Cardiac muscle cell (in vitro differentiated cells and primary cell): ENCODE data around the gene NOS1. TPM values are rescaled to one million over a fixed set of nuclear protein-coding genes. Genes with fewer than 3 reads are reported as not detected.

Experiments used
- DNase-seq, 2 donors: peaks; one replicate each; pipeline versions ENCODE4 v3.0.0 to v3.0.0-alpha.2; 2010 to 2017; ENCODE audit warnings: low read depth in 1 of 2, low spot score in 1 of 2
- H3K27ac ChIP-seq: fragments of 200-600 bp; sonication (generic); 2 replicates; pipeline ENCODE4 v1.5.1; 2016
- H3K27me3 ChIP-seq: fragments of 200-600 bp; sonication (generic); 2 replicates; pipeline ENCODE4 v1.6.0; 2016; ENCODE audit warnings: control low read depth
- H3K36me3 ChIP-seq: fragments of 200-600 bp; sonication (generic); 2 replicates; pipeline ENCODE4 v1.5.1; 2016; ENCODE audit warnings: control low read depth
- H3K4me1 ChIP-seq: fragments of 200-600 bp; sonication (generic); 2 replicates; pipeline ENCODE4 v1.8.1; 2017; ENCODE audit warnings: low read depth, mild to moderate bottlenecking, mixed run types
- H3K4me3 ChIP-seq: fragments of 200-600 bp; sonication (generic); 2 replicates; pipeline ENCODE4 v1.5.1; 2016; ENCODE audit warnings: mild to moderate bottlenecking
- H3K9me3 ChIP-seq: fragments of 200-600 bp; sonication (generic); 2 replicates; pipeline ENCODE4 v1.5.1; 2017; ENCODE audit warnings: low read depth, mild to moderate bottlenecking, control low read depth
- CTCF ChIP-seq: IDR thresholded peaks from 2 replicates; pipeline ENCODE4 v1.5.1; 2012; ENCODE audit warnings: low read depth, mild to moderate bottlenecking, low read length
- polyA plus RNA-seq: library from polyadenylated mRNA; unstranded; fragments of >200 nt; fragmentation: Nextera tagmentation; extraction: Ambion mirVana; gene quantifications from 2 replicates; pipeline ENCODE4 v1.2.1, GENCODE V29; 2016
- total RNA-seq: library from RNA; depleted of rRNA; stranded (reverse); fragments of >200 nt; gene quantifications from 2 replicates; pipeline ENCODE4 v1.2.3, GENCODE V29; 2016

The NOS1 gene
- total and polyA plus RNA-seq, 2 experiments from 2014 or later: not detected

GRCh38 chr12:117284140-117284539 lies 77.3 kb downstream of the NOS1 start:
- no peaks in the 10 kb centered on the region for H3K4me1 ChIP-seq
- H3K27me3 ChIP-seq: no peaks in the 10 kb centered on the region
- no peaks in the 10 kb centered on the region for H3K9me3 ChIP-seq
- H3K4me3 ChIP-seq: no peak overlapping the region
- no peak for DNase-seq
- no peak for TF ChIP-seq CTCF
- H3K36me3 ChIP-seq: no peaks in the 10 kb centered on the region
- H3K27ac ChIP-seq: no peak overlapping the region

GRCh38 chr12:117282490-117282889 lies 78.9 kb downstream of the NOS1 start:
- Histone ChIP-seq H3K9me3 (no peaks in the 10 kb centered on the region), H3K27me3 (no peaks in the 10 kb centered on the region), H3K4me3 (no peak overlapping the region), H3K27ac (no peak overlapping the region), H3K4me1 (no peaks in the 10 kb centered on the region), H3K36me3 (no peaks in the 10 kb centered on the region)
- DNase-seq: no peak
- TF ChIP-seq CTCF: no peak

- Histone ChIP-seq H3K9me3 (no peaks in the 10 kb centered on the region), H3K27me3 (no peaks in the 10 kb centered on the region), H3K4me3 (no peak overlapping the region), H3K4me1 (no peaks in the 10 kb centered on the region), H3K36me3 (no peaks in the 10 kb centered on the region), H3K27ac (no peak overlapping the region)
- DNase-seq: no peak
- TF ChIP-seq CTCF: no peak
Measured at GRCh38 chr12:117280019-117280680, 81.3 kb downstream of the NOS1 start.

- Histone ChIP-seq H3K4me1 (no peaks in the 10 kb centered on the region), H3K9me3 (no peaks in the 10 kb centered on the region), H3K36me3 (no peaks in the 10 kb centered on the region), H3K27ac (no peak overlapping the region), H3K27me3 (no peaks in the 10 kb centered on the region), H3K4me3 (no peak overlapping the region)
- TF ChIP-seq CTCF: no peak
- no peak for DNase-seq
Measured at GRCh38 chr12:117279606-117280005, 81.8 kb downstream of the NOS1 start.

GRCh38 chr12:117277875-117278274 lies 83.6 kb downstream of the NOS1 start:
- Histone ChIP-seq H3K4me1 (no peaks in the 10 kb centered on the region), H3K4me3 (no peak overlapping the region), H3K27ac (no peak overlapping the region), H3K27me3 (no peaks in the 10 kb centered on the region), H3K9me3 (no peaks in the 10 kb centered on the region), H3K36me3 (no peaks in the 10 kb centered on the region)
- DNase-seq: no peak
- no peak for TF ChIP-seq CTCF
